Measurements from ENCODE around the gene NLGN1.
"Not testable (repeated sequence)": the region's sequence is repeated elsewhere in the genome, so short reads cannot be mapped to it uniquely, and the experiment has no call there.

Gene NLGN1

GRCh38 chr3:174211896-174212295 lies 814.4 kb downstream of the NLGN1 start:
- H3K36me3 Mint-ChIP-seq (ENCODE audit: low read depth); H3K27me3 Mint-ChIP-seq; H3K9me3 Mint-ChIP-seq; H3K27ac Mint-ChIP-seq; H3K4me3 Mint-ChIP-seq; H3K4me1 Mint-ChIP-seq (ENCODE audit: low read depth): not testable (repeated sequence)

- H3K9me3 Mint-ChIP-seq, result no peaks in the 10 kb centered on the region
- no peaks in the 10 kb centered on the region for H3K36me3 Mint-ChIP-seq (ENCODE audit: low read depth)
- H3K27me3 Mint-ChIP-seq, result no peaks in the 10 kb centered on the region
- H3K4me1 Mint-ChIP-seq (ENCODE audit: low read depth), result peaks cover 9% of the 10 kb centered on the region
- H3K27ac Mint-ChIP-seq, result no peak overlapping the region
- no peak overlapping the region for H3K4me3 Mint-ChIP-seq
Observed at GRCh38 chr3:174215456-174215855, 817.9 kb downstream of the NLGN1 start.

GRCh38 chr3:174216019-174216418 lies 818.5 kb downstream of the NLGN1 start:
- Mint-ChIP-seq H3K36me3 (ENCODE audit: low read depth) (no peaks in the 10 kb centered on the region), H3K4me3 (no peak overlapping the region), H3K4me1 (ENCODE audit: low read depth) (peaks cover 9% of the 10 kb centered on the region), H3K27ac (no peak overlapping the region), H3K9me3 (no peaks in the 10 kb centered on the region), H3K27me3 (no peaks in the 10 kb centered on the region)

- H3K27ac Mint-ChIP-seq, result no peak overlapping the region
- H3K36me3 Mint-ChIP-seq (ENCODE audit: low read depth), result no peaks in the 10 kb centered on the region
- no peaks in the 10 kb centered on the region for H3K27me3 Mint-ChIP-seq
- peaks cover 9% of the 10 kb centered on the region for H3K4me1 Mint-ChIP-seq (ENCODE audit: low read depth)
- no peak overlapping the region for H3K4me3 Mint-ChIP-seq
- H3K9me3 Mint-ChIP-seq, result no peaks in the 10 kb centered on the region
Observed at GRCh38 chr3:174216946-174217718, 819.6 kb downstream of the NLGN1 start.

- no peaks in the 10 kb centered on the region for H3K9me3 Mint-ChIP-seq
- H3K27me3 Mint-ChIP-seq, result no peaks in the 10 kb centered on the region
Observed at GRCh38 chr3:174218016-174218415, 820.5 kb downstream of the NLGN1 start.

GRCh38 chr3:174219738-174220137 lies 822.2 kb downstream of the NLGN1 start:
- Mint-ChIP-seq H3K36me3 (ENCODE audit: low read depth) (no peaks in the 10 kb centered on the region), H3K9me3 (no peaks in the 10 kb centered on the region), H3K27me3 (no peaks in the 10 kb centered on the region), H3K4me3 (no peak overlapping the region), H3K4me1 (ENCODE audit: low read depth) (peaks cover 9% of the 10 kb centered on the region), H3K27ac (no peak overlapping the region)

More at GRCh38 chr3:174218016-174218415, 820.5 kb downstream of the NLGN1 start:
- no peaks in the 10 kb centered on the region for H3K36me3 Mint-ChIP-seq (ENCODE audit: low read depth)
- H3K4me3 Mint-ChIP-seq, result no peak overlapping the region
- H3K27ac Mint-ChIP-seq, result no peak overlapping the region
- H3K4me1 Mint-ChIP-seq (ENCODE audit: low read depth), result peaks cover 9% of the 10 kb centered on the region

GRCh38 chr3:174220775-174221554 lies 823.4 kb downstream of the NLGN1 start:
- Mint-ChIP-seq H3K36me3 (ENCODE audit: low read depth) (no peaks in the 10 kb centered on the region), H3K9me3 (no peaks in the 10 kb centered on the region), H3K4me1 (ENCODE audit: low read depth) (peaks cover 9% of the 10 kb centered on the region)

GRCh38 chr3:174223042-174223441 lies 825.5 kb downstream of the NLGN1 start:
- Mint-ChIP-seq H3K36me3 (ENCODE audit: low read depth) (no peaks in the 10 kb centered on the region), H3K4me3 (no peak overlapping the region), H3K27me3 (no peaks in the 10 kb centered on the region), H3K4me1 (ENCODE audit: low read depth) (no peaks in the 10 kb centered on the region), H3K27ac (no peak overlapping the region), H3K9me3 (no peaks in the 10 kb centered on the region)

More at GRCh38 chr3:174220775-174221554, 823.4 kb downstream of the NLGN1 start:
- no peak overlapping the region for H3K4me3 Mint-ChIP-seq
- no peak overlapping the region for H3K27ac Mint-ChIP-seq
- no peaks in the 10 kb centered on the region for H3K27me3 Mint-ChIP-seq

- no peaks in the 10 kb centered on the region for H3K4me1 Mint-ChIP-seq (ENCODE audit: low read depth)
- no peaks in the 10 kb centered on the region for H3K36me3 Mint-ChIP-seq (ENCODE audit: low read depth)
- no peaks in the 10 kb centered on the region for H3K27me3 Mint-ChIP-seq
- H3K27ac Mint-ChIP-seq, result no peak overlapping the region
- no peak overlapping the region for H3K4me3 Mint-ChIP-seq
- no peaks in the 10 kb centered on the region for H3K9me3 Mint-ChIP-seq
Observed at GRCh38 chr3:174223626-174224025, 826.1 kb downstream of the NLGN1 start.

GRCh38 chr3:174229916-174230315 lies 832.4 kb downstream of the NLGN1 start:
- Mint-ChIP-seq H3K36me3 (ENCODE audit: low read depth) (no peaks in the 10 kb centered on the region), H3K4me3 (no peak overlapping the region), H3K27ac (no peak overlapping the region), H3K27me3 (no peaks in the 10 kb centered on the region), H3K4me1 (ENCODE audit: low read depth) (no peaks in the 10 kb centered on the region), H3K9me3 (peaks cover 4% of the 10 kb centered on the region)

- H3K4me1 Mint-ChIP-seq (ENCODE audit: low read depth); H3K9me3 Mint-ChIP-seq: not testable (repeated sequence)
Observed at GRCh38 chr3:174232028-174232657, 834.6 kb downstream of the NLGN1 start.

GRCh38 chr3:174232658-174233429 lies 835.3 kb downstream of the NLGN1 start:
- no peaks in the 10 kb centered on the region for H3K4me1 Mint-ChIP-seq (ENCODE audit: low read depth)
- H3K4me3 Mint-ChIP-seq, result no peak overlapping the region
- no peak overlapping the region for H3K27ac Mint-ChIP-seq
- H3K36me3 Mint-ChIP-seq (ENCODE audit: low read depth), result no peaks in the 10 kb centered on the region
- H3K9me3 Mint-ChIP-seq, result peaks cover 9% of the 10 kb centered on the region
- no peaks in the 10 kb centered on the region for H3K27me3 Mint-ChIP-seq

More at GRCh38 chr3:174232028-174232657, 834.6 kb downstream of the NLGN1 start:
- H3K36me3 Mint-ChIP-seq (ENCODE audit: low read depth); H3K27me3 Mint-ChIP-seq; H3K27ac Mint-ChIP-seq; H3K4me3 Mint-ChIP-seq: not testable (repeated sequence)

- Mint-ChIP-seq H3K27ac (no peak overlapping the region), H3K9me3 (peaks cover 9% of the 10 kb centered on the region), H3K4me1 (ENCODE audit: low read depth) (no peaks in the 10 kb centered on the region)
Observed at GRCh38 chr3:174233511-174233910, 836.0 kb downstream of the NLGN1 start.

GRCh38 chr3:174242311-174243041 lies 844.9 kb downstream of the NLGN1 start:
- no peak overlapping the region for H3K27ac Mint-ChIP-seq
- H3K4me3 Mint-ChIP-seq, result no peak overlapping the region

More at GRCh38 chr3:174233511-174233910, 836.0 kb downstream of the NLGN1 start:
- Mint-ChIP-seq H3K4me3 (no peak overlapping the region), H3K36me3 (ENCODE audit: low read depth) (no peaks in the 10 kb centered on the region), H3K27me3 (no peaks in the 10 kb centered on the region)

More at GRCh38 chr3:174242311-174243041, 844.9 kb downstream of the NLGN1 start:
- Mint-ChIP-seq H3K27me3 (no peaks in the 10 kb centered on the region), H3K36me3 (ENCODE audit: low read depth) (no peaks in the 10 kb centered on the region), H3K4me1 (ENCODE audit: low read depth) (no peaks in the 10 kb centered on the region), H3K9me3 (peaks cover 4% of the 10 kb centered on the region)

Data from stimulated activated naive CD8-positive, alpha-beta T cell treated with anti-CD3 and anti-CD28 coated beads, Interleukin-15, Interleukin-2, amounts not matched to agents 100 ng/mL and 50 ng/mL, for 24 hours (primary cell).